Activated naive CD4-positive, alpha-beta T cell treated with anti-CD3 and anti-CD28 coated beads for 36 hours (primary cell): Measurements from ENCODE around the gene AKAP12. TPM values are rescaled to one million over a fixed set of nuclear protein-coding genes. Genes with fewer than 3 reads are reported as not detected.

Experiments used
- CTCF ChIA-PET: fragments of 350-600 bp; sonication (Branson Sonifier 250); formaldehyde crosslinking; loops from one replicate; lab custom pipeline; 2021; ENCODE audit warnings: antibody characterized with exemption; lab: Charles Lee
- DNase-seq: peaks from one replicate; pipeline ENCODE4 v3.0.0-alpha.2; 2020
- H3K27ac Mint-ChIP-seq: one replicate; pipeline ENCODE4 v1.8.0; 2021; ENCODE audit warnings: mild to moderate bottlenecking, mixed read lengths
- H3K27me3 Mint-ChIP-seq: one replicate; pipeline ENCODE4 v1.8.0; 2021; ENCODE audit warnings: low read depth, mixed read lengths
- H3K36me3 Mint-ChIP-seq: one replicate; pipeline ENCODE4 v1.8.0; 2021; ENCODE audit warnings: low read depth, mixed read lengths
- H3K4me1 Mint-ChIP-seq: one replicate; pipeline ENCODE4 v1.8.0; 2021; ENCODE audit warnings: low read depth, mixed read lengths
- H3K4me3 Mint-ChIP-seq: one replicate; pipeline ENCODE4 v1.8.0; 2021; ENCODE audit warnings: mild to moderate bottlenecking, moderate library complexity, mixed read lengths
- H3K9me3 Mint-ChIP-seq: one replicate; pipeline ENCODE4 v1.8.0; 2021; ENCODE audit warnings: mixed read lengths
- intact Hi-C: fragments of 100-400 bp; cut with micrococcal nuclease; formaldehyde crosslinking; loops from one replicate; pipeline ENCODE4 v1.15.1; 2023
- total RNA-seq, 2 experiments: library from RNA; stranded (reverse); gene quantifications; one replicate each; pipeline ENCODE4 v1.2.3, GENCODE V29; 2021

The AKAP12 gene
- total RNA-seq, 2 experiments from 2014 or later: 0.62 to 0.77 TPM

GRCh38 chr6:151399679-151400078, 159.9 kb downstream of the AKAP12 start:
- peaks cover 63% of the 10 kb centered on the region for H3K4me1 Mint-ChIP-seq

GRCh38 chr6:151400473-151400872, 160.7 kb downstream of the AKAP12 start:
- peaks cover 57% of the 10 kb centered on the region for H3K4me1 Mint-ChIP-seq
- H3K27ac Mint-ChIP-seq: peak overlapping the region; percentile 69
- CTCF ChIA-PET: interaction anchor here (0.6 kb wide), 1 partner anchor 296 kb away, joined by 4 read pairs; no protein-coding TSS in a partner anchor
- no peaks in the 10 kb centered on the region for H3K27me3 Mint-ChIP-seq
- DNase-seq: no peak
- H3K36me3 Mint-ChIP-seq: peaks cover 26% of the 10 kb centered on the region
- H3K9me3 Mint-ChIP-seq: no peaks in the 10 kb centered on the region
- intact Hi-C loops: loop anchor here (1.0 kb wide), 1 partner anchor 8 kb away; no protein-coding TSS in a partner anchor
- no peak overlapping the region for H3K4me3 Mint-ChIP-seq

More at GRCh38 chr6:151399679-151400078, 159.9 kb downstream of the AKAP12 start:
- H3K27ac Mint-ChIP-seq: peak overlapping the region; percentile 24
- no peaks in the 10 kb centered on the region for H3K27me3 Mint-ChIP-seq
- CTCF ChIA-PET: interaction anchor here (0.5 kb wide), 1 partner anchor 25 kb away, joined by 3 read pairs; no protein-coding TSS in a partner anchor
- H3K9me3 Mint-ChIP-seq: no peaks in the 10 kb centered on the region
- peaks cover 26% of the 10 kb centered on the region for H3K36me3 Mint-ChIP-seq
- DNase-seq: no peak
- H3K4me3 Mint-ChIP-seq: no peak overlapping the region
- intact Hi-C loops: loop anchor here (1.0 kb wide), 1 partner anchor 7 kb away; no protein-coding TSS in a partner anchor

GRCh38 chr6:151402228-151402627, 162.5 kb downstream of the AKAP12 start:
- Mint-ChIP-seq H3K4me1 (peaks cover 48% of the 10 kb centered on the region), H3K9me3 (no peaks in the 10 kb centered on the region), H3K36me3 (peaks cover 28% of the 10 kb centered on the region), H3K27ac (peak overlapping the region; percentile 50), H3K4me3 (no peak overlapping the region), H3K27me3 (no peaks in the 10 kb centered on the region)
- CTCF ChIA-PET: no interaction called here
- intact Hi-C loops: no loop called here
- no peak for DNase-seq

GRCh38 chr6:151403919-151404308, 164.1 kb downstream of the AKAP12 start:
- intact Hi-C loops: no loop called here
- no peaks in the 10 kb centered on the region for H3K27me3 Mint-ChIP-seq
- CTCF ChIA-PET: no interaction called here
- H3K27ac Mint-ChIP-seq: peak overlapping the region; percentile 10
- no peak for DNase-seq
- peaks cover 35% of the 10 kb centered on the region for H3K4me1 Mint-ChIP-seq
- peaks cover 23% of the 10 kb centered on the region for H3K36me3 Mint-ChIP-seq
- H3K4me3 Mint-ChIP-seq: no peak overlapping the region
- no peaks in the 10 kb centered on the region for H3K9me3 Mint-ChIP-seq

Other genes with a start within 250 kb of the AKAP12 start
- gene ZBTB2, start 151.6 kb downstream of the AKAP12 start, total RNA-seq: 10 to 100 TPM; 10.7 to 10.8 TPM
- 10 to 100 TPM; 16.7 to 18.4 TPM for gene RMND1, start 212.2 kb downstream of the AKAP12 start, total RNA-seq